Right lobe of liver (tissue), 4 donors: ENCODE data around the gene P2RY11.

Experiments
- CTCF ChIP-seq, 4 donors: fragments of 200-600 bp in 3 of 4; fragments of 450-650 bp in 1 of 4; IDR thresholded peaks; one replicate each; pipeline versions ENCODE4 v1.5.1 to v1.8.0; 2016 to 2022; ENCODE audit warnings: antibody characterized with exemption in 4 of 4, mild to moderate bottlenecking in 2 of 4
- POLR2A ChIP-seq: fragments of 450-650 bp; IDR thresholded peaks from one replicate; pipeline ENCODE4 v1.6.1; 2017; ENCODE audit warnings: antibody characterized with exemption, mild to moderate bottlenecking
- donor health status: DM: no; HTN: no; CAD: no.
- donor health status: DM: no; HTN: no; CAD: no.
- donor health status: DM: no; HTN: yes; CAD: no.

DNA sequence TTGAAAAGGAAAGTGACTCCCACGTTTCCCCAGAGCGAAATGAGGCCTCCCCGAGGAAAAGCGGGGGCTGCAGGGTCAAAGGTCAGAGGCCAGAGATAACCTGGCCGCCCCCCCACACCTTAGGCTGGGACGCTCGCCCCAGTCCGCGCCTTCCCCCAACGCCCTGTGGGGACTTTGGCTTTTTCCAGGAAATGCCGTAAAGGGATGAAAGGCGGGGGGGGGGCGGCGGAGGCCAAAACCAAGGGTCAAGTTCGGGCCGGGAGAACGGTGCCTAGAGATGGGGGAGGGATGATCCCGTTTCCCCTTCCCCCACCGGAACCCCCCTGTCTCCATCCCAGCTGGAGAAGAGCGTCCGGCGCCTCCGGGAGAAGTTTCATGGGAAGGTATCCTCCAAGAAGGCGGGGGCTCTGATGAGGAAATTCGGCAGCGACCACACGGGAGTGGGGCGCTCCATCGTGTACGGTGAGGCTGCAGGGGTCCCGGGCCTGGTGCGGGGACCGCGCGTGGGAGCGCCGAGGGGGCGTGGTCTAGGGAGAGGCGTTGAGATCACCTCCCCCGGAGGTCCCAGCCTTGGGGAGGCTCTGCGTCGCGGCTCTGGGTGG, 24.8 kb upstream of the P2RY11 start:
- TF ChIP-seq POLR2A (no peak), CTCF (IDR thresholded peaks at IDR 0.05) (no peak)
